ENCODE results near the gene CSTF2T. TPM values are rescaled to one million over a fixed set of nuclear protein-coding genes. Genes with fewer than 3 reads are reported as not detected.

Gene CSTF2T
- total RNA-seq, 1 experiment from 2014 or later = 30.6 TPM

GRCh38 chr10:51744235-51745000 is 45.0 kb upstream of the CSTF2T start:
- no peak for DNase-seq
- no TSS peak for BruUV-seq (replicated peaks)
- Mint-ChIP-seq H3K4me1 (ENCODE audit: low read depth, unreplicated experiment) (no peaks in the 10 kb centered on the region), H3K27me3 (ENCODE audit: unreplicated experiment) (no peaks in the 10 kb centered on the region), H3K36me3 (ENCODE audit: insufficient read depth, unreplicated experiment) (no peaks in the 10 kb centered on the region), H3K4me3 (ENCODE audit: low read depth, unreplicated experiment) (no peak overlapping the region), H3K27ac (ENCODE audit: unreplicated experiment) (no peak overlapping the region), H3K9me3 (ENCODE audit: low read depth, unreplicated experiment) (no peaks in the 10 kb centered on the region)
- CTCF ChIA-PET = no interaction called here
- TF ChIP-seq CTCF (IDR thresholded peaks at IDR 0.05; ENCODE audit: unreplicated experiment) = no peak
- intact Hi-C loops (cut with micrococcal nuclease; ENCODE audit: unreplicated experiment) = no loop called here

GRCh38 chr10:51743146-51743545 is 43.8 kb upstream of the CSTF2T start:
- TF ChIP-seq CTCF (IDR thresholded peaks at IDR 0.05; ENCODE audit: unreplicated experiment) = no peak
- CTCF ChIA-PET = no interaction called here
- no peak for DNase-seq
- intact Hi-C loops (cut with micrococcal nuclease; ENCODE audit: unreplicated experiment) = no loop called here
- Mint-ChIP-seq H3K36me3 (ENCODE audit: insufficient read depth, unreplicated experiment) (no peaks in the 10 kb centered on the region), H3K27me3 (ENCODE audit: unreplicated experiment) (no peaks in the 10 kb centered on the region), H3K4me3 (ENCODE audit: low read depth, unreplicated experiment) (no peak overlapping the region), H3K9me3 (ENCODE audit: low read depth, unreplicated experiment) (no peaks in the 10 kb centered on the region), H3K4me1 (ENCODE audit: low read depth, unreplicated experiment) (no peaks in the 10 kb centered on the region), H3K27ac (ENCODE audit: unreplicated experiment) (no peak overlapping the region)
- no TSS peak for BruUV-seq (replicated peaks)

- intact Hi-C loops (cut with micrococcal nuclease; ENCODE audit: unreplicated experiment) = no loop called here
- TF ChIP-seq CTCF (IDR thresholded peaks at IDR 0.05; ENCODE audit: unreplicated experiment) = no peak
- no peak for DNase-seq
- Mint-ChIP-seq H3K4me3 (ENCODE audit: low read depth, unreplicated experiment) (no peak overlapping the region), H3K27me3 (ENCODE audit: unreplicated experiment) (no peaks in the 10 kb centered on the region), H3K36me3 (ENCODE audit: insufficient read depth, unreplicated experiment) (no peaks in the 10 kb centered on the region), H3K9me3 (ENCODE audit: low read depth, unreplicated experiment) (no peaks in the 10 kb centered on the region), H3K27ac (ENCODE audit: unreplicated experiment) (no peak overlapping the region), H3K4me1 (ENCODE audit: low read depth, unreplicated experiment) (no peaks in the 10 kb centered on the region)
- CTCF ChIA-PET = no interaction called here
- BruUV-seq (replicated peaks) = no TSS peak
These were observed 33.7 kb upstream of the CSTF2T start for GRCh38 chr10:51733057-51733456.

GRCh38 chr10:51729822-51730555 is 30.6 kb upstream of the CSTF2T start:
- no peaks in the 10 kb centered on the region for H3K4me1 Mint-ChIP-seq (ENCODE audit: low read depth, unreplicated experiment)
- no TSS peak for BruUV-seq (replicated peaks)
- intact Hi-C loops (cut with micrococcal nuclease; ENCODE audit: unreplicated experiment) = no loop called here
- no peak overlapping the region for H3K4me3 Mint-ChIP-seq (ENCODE audit: low read depth, unreplicated experiment)
- DNase-seq = no peak
- CTCF ChIA-PET = interaction anchor here (1.2 kb wide), 1 partner anchor 11 kb away, joined by 3 read pairs; no protein-coding TSS in a partner anchor
- H3K9me3 Mint-ChIP-seq (ENCODE audit: low read depth, unreplicated experiment) = no peaks in the 10 kb centered on the region
- no peak for TF ChIP-seq CTCF (IDR thresholded peaks at IDR 0.05; ENCODE audit: unreplicated experiment)
- H3K27ac Mint-ChIP-seq (ENCODE audit: unreplicated experiment) = no peak overlapping the region
- no peaks in the 10 kb centered on the region for H3K36me3 Mint-ChIP-seq (ENCODE audit: insufficient read depth, unreplicated experiment)
- no peaks in the 10 kb centered on the region for H3K27me3 Mint-ChIP-seq (ENCODE audit: unreplicated experiment)
